HT-29 (cell line): Measurements from ENCODE around the gene SLC9C1. TPM values are rescaled to one million over a fixed set of nuclear protein-coding genes. Genes with fewer than 3 reads are reported as not detected.
"Not testable (repeated sequence)": the region's sequence is repeated elsewhere in the genome, so short reads cannot be mapped to it uniquely, and the experiment has no call there.

Source experiments
- DNase-seq: peaks from one replicate; pipeline ENCODE4 v3.0.0-alpha.2; 2015; ENCODE audit warnings: low spot score
- total RNA-seq: library from RNA; depleted of rRNA; stranded (reverse); fragments of >200 nt; shearing (Covaris generic); gene quantifications from 2 replicates; pipeline ENCODE4 v1.2.3, GENCODE V29; 2014

The SLC9C1 gene
- total RNA-seq, 1 experiment from 2014 or later: not detected

DNA sequence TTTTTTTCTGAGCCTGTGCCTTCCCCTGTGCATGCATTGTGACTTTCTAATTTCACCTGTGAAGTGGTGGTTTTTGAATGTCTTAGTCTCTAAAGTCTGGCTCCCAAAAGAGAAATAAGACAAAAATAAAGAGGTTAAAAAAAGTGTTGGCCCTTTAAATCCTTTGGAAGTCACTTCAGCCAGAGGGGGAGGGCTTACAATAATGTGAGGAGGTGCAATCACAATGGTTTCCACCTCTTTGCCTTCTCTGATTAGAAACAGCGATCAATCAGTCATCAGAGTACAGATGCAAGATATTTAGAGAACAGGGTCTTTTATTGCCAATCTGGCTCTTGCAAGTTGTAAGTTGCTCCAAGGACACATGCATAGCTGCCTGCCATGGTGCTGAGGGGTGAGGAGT lies 96.9 kb downstream of the SLC9C1 start:
- no peak for DNase-seq

DNA sequence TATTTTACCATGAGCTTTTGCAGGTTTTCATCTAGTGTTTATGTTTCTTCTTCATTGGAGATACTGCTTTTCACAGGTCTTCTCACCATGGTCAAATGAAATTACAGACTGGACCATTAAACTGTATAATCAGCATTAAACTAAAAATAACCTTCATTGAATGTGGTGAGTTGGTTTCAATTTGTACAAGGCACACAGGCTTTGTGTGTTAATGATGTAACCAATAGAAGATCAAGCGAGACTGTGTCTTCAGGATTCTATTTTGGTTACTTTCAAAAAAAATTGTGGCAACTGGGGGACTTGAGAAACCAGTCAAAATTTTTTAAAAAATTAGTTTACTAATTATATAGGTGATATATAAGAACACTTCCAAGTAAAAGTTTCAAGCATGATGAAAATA lies 106.7 kb downstream of the SLC9C1 start:
- DNase-seq: no peak

DNA sequence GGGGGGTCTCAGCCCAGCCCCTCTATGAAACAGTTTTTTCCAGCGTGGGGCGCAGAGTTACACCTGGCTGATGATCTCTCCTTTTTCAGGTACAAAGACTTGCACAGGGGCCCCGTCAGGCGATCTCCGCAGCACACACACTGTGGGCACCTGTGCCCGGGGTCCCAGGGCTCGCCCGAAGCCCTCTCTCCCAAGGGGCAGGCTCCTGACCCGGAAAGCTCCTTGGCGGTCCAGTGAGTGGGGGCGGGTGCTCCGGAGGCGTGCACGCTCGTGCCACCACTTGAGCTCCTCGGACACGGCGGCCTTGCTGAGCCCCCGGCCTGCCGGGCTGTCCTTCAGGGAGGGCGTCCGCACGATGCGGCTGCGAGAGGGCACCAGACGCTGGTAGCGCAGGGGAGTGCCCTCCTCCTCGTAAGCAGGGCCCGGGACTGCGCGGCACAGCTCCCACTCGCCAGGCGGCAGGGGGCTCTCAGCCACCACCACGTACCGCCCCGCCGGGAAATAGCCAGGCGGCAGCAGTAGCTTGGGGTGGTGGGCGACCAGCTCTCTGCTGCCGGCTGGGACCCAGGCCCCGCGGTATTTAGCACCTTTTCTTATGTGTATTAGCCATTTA lies 108.5 kb downstream of the SLC9C1 start:
- DNase-seq: not testable (repeated sequence)

DNA sequence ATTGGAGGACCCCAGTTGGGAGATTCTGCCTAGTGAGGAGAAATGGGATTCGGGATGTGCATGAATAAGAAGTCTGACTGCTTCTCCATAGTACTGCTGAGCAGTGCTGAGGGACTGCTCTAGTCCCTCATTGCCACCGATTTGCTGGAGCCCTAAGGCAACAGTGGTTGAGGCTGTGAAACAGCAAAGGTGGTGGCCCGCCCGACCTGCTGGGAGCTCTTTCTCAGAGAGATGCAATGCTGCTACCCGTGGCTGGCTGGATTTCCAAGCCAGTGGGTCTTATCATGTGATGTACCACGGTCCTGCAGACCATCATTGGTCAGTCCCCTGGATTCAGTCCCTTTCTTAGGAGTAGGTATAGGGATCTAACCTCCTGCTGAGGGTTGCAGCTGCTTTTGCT lies 118.4 kb downstream of the SLC9C1 start:
- no peak for DNase-seq

DNA sequence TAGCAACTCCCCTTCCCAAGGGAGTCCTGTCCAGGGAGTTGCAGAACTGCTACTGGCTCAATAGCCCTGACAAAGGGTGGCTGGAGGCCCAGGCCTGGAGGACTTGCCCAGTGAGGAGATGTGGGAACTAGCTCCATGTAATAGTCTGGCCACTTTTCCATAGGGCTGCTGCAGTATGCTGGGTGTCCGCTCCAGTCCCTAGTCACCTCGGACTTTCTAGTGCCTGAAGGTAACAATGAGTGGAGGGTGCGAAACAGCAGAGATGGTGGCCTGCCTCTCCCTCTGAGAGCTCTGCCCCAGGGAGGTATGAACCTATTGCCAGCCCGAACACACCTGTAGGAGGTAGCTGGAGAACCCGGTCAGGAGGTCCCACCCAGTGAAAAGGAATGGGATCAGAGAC lies 119.0 kb downstream of the SLC9C1 start:
- no peak for DNase-seq

DNA sequence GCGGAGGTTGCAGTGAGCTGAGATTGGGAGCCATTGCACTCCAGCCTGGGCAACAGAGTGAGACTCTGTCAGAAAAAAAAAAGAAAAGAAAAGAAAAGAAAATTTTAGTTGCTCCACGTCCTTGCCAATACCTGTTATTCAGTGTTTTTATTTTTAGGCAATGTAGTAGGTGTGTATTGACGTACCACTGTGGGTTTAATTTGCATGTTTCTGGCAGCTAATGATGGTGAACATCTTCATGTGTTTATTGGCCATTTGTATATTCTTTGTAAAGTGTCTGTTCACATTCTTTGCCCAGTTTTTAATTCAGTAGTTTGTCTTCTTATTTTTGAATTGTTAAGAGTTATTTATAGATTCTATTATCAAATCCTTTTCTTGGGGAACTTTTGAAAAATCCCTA lies 122.9 kb downstream of the SLC9C1 start:
- DNase-seq: no peak

DNA sequence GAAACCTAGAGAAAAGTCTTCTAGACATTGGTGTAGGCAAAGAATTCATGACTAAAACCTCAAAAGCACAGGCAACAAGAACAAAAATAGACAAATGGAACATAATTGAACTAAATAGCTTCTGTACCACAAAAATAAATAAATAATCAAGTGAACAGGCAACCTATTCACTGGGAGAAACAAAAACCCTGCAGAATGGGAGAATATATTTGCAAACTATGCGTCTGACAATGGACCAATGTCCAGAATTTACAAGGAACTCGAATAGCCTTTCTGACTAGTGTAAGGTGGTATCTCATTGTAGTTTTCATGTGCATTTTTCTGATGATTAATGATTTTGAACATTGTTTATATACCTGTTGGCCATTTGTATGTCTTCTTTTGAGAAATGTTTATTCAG lies 124.0 kb downstream of the SLC9C1 start:
- no peak for DNase-seq

DNA sequence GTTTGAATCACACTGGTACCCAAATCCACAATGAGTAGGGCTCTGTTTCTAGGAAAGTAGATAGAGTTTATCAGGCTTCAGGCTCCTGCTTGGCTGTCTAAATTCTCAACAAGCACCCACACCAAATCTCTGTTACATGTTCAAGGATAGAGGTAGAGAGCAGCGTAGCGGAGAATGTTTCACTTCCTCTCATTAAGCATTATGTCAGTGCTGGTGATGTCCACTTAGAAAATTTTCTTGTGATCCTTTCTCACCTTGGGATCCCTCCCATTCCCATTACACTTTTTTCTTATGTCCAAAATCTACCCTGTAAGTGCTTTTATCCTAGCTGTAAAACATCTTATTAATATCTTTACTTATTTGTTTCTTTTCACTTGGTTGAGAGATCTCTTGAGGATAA lies 126.3 kb downstream of the SLC9C1 start:
- no peak for DNase-seq

DNA sequence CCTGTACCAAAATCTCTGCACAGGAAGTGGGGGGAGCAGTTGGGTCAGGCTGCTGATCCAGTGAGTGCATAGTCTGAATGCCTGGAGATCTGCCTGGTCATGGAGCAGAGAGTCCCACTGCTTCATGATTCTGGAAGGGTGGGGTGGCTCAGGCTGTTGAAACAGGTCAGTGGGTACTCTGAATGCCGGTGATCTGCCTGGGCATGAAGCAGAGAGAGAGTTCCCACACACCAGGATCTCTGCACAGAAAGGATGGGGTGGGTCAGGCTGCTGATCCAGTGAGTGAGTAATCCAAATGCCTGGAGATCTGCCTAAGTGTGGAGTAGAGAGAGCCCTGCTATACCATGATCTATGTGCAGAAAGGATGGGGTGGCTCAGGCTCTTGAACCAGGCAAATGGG lies 144.9 kb downstream of the SLC9C1 start:
- no peak for DNase-seq

DNA sequence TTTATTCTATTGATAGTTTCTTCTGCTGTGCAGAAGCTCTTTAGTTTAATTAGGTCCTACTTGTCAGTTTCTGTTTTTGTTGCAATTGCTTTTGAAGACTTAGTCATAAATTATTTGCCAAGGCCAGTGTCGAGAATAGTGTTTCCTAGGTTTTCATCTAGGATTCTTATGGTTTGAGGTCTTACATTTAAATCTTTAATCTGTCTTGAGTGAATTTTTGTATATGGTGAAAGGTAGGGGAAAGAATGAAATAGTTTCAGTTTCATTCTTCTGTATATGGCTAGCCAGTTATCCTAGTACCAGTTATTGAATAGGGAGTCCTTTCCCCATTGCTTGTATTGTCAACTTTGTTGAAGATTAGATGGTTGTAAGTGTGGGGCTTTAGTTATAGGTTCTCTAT lies 150.3 kb downstream of the SLC9C1 start:
- DNase-seq: no peak

DNA sequence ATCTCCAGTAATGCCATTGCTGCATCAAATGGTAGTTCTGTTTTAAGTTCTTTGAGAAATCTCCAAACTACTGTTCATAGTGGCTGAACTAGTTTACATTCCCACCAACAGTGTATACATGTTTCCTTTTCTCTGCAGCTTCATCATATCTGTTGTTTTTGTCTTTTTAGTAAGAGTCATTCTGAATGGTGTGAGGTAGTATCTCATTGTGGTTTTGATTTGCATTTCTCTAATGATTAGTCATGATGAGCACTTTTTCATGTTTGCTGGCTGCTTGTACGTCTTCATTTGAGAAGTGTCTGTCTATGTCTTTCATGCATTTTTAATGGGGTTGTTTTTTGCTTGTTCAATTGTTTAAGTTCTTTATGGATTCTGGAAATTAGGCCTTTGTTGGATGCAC lies 150.8 kb downstream of the SLC9C1 start:
- no peak for DNase-seq

DNA sequence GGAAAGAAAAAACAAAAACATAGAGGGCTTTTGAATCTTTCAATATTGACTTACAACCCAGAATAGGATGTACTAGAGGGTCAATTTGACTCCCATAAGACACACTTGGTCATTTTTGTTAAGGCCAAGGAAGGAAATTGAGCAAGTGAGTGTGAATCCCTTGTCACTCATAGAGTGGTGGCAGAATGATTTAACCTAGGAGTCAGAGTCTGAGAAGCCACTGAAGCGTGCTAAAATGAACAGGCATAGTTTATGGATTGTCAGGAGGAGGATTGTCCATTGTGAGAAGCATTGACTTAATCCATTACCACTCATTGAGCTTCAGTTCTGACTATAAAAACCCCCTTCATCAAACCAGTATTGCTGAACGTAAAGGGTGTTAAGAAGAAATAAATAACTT lies 152.7 kb downstream of the SLC9C1 start:
- DNase-seq: no peak

DNA sequence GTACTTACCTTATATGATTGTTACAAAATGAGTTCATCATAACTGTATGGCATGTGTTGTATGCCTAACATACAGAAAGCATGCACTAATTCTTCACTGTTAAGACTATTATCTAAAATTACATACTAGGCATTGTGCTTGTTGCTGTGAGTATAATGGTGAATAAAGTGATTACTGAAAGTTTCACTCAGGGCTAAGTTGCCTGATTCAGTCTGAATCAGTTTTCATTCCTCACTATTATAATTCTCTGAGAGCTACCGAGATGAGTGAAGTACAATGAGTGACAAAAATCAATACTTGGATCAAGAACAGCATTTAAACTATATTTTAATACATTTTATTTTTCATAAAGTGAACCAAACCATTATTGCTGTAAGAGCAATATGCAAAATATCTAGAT lies 153.4 kb downstream of the SLC9C1 start:
- no peak for DNase-seq

DNA sequence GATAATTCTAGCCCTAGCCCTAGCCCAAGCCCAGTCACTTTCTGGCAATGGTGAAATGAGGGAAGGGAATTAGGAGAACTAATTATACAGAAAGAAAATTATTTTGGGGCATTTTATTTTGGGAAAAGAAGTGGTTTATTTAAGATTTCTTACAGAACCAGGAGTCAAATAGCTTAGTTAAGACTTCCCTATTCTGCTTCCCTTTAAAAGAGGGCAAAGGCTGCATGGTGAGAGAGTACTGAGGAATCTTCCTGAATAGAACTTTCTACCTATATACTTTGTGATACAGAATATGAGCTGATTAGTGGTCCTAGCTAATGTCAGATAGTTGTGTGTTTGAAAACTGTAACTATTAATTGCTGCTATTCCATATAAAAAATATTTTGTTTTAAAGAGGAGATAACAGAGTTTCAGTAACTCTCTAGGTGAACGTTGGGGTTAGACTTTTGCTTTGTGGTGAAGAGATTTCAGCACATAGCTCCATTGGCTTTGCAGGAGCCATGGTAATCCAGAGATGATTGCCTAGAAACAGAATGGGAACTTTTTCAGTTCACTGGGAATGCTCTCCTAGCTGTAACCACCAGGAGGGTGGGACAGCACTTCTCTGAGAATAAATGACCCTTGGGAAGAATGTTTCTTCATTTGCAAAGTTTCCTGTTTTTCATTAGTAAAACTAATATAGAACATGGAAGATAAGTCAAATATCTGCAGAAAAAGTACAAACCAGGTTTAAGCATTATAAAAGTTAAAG lies 155.6 kb downstream of the SLC9C1 start:
- DNase-seq: no peak

DNA sequence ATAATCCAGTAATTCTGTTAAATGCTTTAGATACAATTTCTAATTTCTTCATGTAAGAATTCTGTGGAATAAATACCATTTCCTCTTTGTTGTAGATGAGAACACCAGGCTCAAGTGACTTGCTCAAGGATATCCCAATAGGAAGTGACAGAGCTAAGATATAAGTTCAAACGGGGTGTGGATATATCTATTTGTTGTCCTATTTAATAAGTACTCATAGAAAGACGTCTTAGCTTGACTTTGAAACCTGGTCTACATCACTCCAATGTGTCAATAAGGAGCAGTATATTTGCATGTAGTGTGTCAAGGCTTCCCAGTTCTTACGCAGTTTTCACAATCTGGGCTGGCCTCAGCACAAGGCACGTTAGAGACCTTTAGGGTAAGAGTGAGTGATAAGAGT lies 156.2 kb downstream of the SLC9C1 start:
- DNase-seq: peak; percentile 20

DNA sequence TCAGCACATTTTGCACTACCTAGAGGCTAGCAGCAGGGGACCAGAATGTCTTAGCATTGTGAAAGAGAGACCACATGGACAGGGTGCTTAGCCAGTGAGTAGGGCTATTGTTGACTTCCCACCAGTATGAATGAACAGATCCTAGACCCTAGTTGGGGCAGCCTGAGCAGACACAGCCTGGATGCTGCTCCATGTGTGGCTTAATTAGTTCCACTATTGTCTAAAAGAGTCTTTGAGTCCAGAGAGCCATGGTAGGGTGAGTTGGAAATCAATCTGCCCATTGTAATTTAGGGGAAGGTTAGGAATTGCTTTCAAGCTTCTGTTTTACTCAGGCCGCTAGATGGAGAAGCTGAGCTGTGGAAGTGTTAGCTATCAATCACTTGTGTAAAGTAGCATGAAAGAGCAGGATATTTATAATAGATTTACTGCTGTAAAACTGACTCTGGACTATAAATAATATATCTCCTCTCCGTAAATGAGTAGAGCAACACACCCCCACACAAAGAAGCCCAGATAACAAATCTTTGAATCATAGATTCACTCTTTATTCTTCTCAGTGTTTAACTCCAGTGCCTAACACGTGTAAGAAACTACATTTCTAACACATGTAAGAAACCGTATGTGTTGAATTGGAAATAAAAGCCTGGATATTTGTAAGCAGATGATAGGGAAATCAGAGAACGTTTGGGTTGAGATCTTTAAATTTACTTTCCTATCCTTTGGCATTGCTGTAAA lies 156.9 kb downstream of the SLC9C1 start:
- peak; percentile 92 for DNase-seq

DNA sequence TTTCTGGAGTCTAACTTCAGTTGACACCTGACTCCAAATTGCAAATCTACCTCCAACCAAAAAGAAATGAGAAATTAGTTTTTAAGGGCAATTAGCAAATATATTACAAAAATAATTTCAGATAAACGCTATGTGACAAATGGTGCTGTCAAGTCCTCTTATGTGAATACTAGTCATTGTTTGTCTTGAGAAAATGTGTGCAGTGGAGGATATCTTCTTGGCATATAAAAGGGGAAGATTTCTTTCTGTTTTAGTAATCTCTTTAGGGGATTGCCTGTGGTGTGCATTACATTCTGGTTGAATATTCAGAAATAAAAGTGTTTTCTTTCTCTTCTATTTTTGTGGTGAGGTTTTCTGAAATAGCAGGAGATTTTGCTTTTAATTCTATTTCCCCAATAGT lies 158.0 kb downstream of the SLC9C1 start:
- DNase-seq: no peak

DNA sequence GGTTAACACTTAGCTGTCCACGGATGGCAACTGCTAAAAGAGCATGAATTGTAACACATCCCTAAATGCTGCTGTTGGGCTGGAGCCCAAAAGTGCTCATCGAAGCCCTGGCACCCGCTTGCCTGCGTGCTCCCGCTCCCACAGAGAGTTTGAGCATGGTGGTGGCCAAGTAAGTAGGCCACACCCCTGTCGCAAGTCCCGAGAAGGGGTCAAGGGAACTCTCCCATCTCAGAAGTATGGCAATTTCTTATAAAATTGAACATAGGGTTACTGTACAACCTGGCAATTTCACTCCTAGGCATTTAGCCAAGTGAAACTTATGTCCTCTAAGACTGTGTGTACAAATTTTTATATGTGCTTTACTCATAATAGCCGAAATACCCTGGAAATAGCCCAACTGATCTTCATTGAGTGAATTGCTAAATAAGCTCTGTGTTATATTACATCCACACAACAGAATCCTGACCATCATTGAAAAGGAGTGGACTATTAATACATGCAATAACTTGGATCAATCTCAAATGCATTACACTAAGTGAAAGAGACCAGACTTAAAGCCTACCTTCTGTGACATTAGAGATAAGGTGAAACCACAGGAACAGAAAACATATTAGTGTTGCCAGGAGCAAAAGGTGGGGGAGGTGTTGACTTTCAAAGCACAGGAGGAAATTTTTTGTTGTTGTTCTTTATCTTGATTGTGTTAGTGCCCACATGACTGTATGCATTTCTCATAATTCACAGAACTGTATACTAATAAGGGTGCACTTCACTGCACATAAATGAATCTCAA lies 159.5 kb downstream of the SLC9C1 start:
- peak; percentile 48 for DNase-seq

DNA sequence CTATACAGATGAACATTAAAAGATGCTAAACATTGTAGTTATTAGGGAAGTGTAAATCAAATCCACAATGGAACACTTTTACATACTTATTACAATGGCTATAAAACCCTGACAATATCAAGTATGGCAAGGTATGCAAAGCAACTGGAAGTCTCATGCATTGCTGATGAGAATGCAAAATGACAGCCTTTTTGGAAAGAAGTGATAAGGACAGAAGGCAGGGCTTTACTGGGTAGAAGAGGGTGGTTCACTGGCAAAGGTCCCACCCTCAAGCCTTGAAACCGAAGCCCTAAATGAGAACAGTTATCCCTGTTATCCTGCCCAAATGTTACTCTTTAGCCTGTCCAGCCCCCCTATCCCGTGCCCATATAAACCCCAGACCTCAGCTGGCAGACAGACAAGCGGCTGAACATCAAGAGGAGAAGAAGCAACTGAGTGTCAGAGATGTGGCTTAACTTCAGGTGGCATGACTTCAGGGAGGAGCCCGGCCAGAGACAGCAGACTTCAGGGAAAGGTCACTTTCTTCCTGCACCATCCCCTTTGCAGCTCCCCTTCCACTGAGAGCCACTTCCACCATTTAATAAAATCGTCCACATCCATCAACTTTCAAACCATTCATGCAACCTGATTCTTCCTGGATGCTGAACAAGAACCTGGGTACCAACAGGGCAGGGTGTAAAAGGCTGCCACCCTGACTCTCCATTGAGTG lies 160.2 kb downstream of the SLC9C1 start:
- no peak for DNase-seq

DNA sequence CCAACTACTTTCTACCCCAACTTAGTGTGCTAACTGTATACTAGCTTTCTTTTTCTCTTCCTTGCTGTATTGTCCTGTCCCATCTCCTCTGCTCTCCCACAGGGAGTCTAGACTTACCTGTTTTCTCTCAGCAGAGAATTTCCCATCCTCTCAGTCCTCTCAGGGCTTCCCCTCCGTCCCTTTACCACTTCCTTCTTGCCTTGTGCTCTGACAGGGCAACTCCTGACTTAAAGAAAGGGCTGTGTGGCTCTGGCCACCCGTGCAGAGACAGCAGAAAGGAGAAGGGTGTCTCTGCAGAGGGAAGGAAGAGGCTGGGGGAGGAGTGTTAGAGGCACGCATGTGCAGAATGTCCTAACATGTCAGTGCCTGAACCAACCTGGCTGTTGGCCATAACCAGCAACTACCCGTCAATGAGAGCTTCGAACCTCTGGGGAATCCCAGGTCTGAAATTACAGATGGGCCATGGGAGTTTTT lies 161.0 kb downstream of the SLC9C1 start, which contains the start of gene GCSAM:
Gene GCSAM (minus strand): TSS at position 274 of the 474 bp plus-strand sequence. CDS start 128 bp downstream, at position 146.
- DNase-seq: no peak

DNA sequence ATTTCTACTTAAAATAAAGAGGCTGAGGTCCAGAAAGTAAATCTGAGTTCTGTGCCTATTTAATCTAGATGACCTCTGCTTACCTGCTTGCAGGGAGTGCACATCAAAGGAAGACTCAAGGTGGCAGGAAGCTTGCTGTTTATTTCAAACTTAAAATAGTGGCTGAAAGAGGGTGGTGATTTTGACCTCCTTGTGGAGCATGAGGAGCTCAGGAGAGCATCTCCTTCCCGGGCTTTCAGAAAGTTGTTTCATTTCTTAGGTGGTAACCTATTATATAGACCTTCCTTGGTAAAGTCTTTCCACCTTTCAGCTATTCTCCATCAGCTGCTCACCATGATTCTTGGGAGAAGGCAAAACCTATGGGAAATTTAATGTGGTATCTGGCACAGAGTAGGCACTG lies 161.5 kb downstream of the SLC9C1 start:
- DNase-seq: no peak
